CD14-positive monocyte (primary cell): ENCODE results near the gene MTMR12. TPM values are rescaled to one million over a fixed set of nuclear protein-coding genes. Genes with fewer than 3 reads are reported as not detected.

ENCODE experiments used
- DNase-seq, 3 donors: peaks; one replicate each; pipeline ENCODE4 v3.0.0-alpha.2; 2011 to 2022
- H2AFZ ChIP-seq: 2 replicates; pipeline ENCODE4 v1.6.0; 2012; ENCODE audit warnings: mild to moderate bottlenecking, low read depth, low read length, inconsistent platforms; ENCODE audit not compliant: insufficient read depth, poor library complexity, severe bottlenecking
- H3K27ac ChIP-seq, 2 donors: 1 replicate in 1 of 2; 2 replicates in 1 of 2; pipeline ENCODE4 v1.5.1; 2012 to 2013; ENCODE audit warnings: low read length in 2 of 2, control low read depth in 1 of 2, inconsistent platforms in 1 of 2, low read depth in 1 of 2, mild to moderate bottlenecking in 1 of 2
- H3K27me3 ChIP-seq, 2 donors: one replicate each; pipeline versions ENCODE4 v1.6.0 to v1.6.1; 2011 to 2013; ENCODE audit warnings: low read length in 2 of 2; ENCODE audit not compliant: control insufficient read depth in 2 of 2, insufficient read depth in 2 of 2
- H3K36me3 ChIP-seq, 2 donors: replicated peaks in 1 of 2; 1 replicate in 1 of 2; 2 replicates in 1 of 2; pipeline versions ENCODE4 v1.5.1 to v1.6.1; 2012 to 2013; ENCODE audit warnings: low read length in 2 of 2, control low read depth in 1 of 2, inconsistent platforms in 1 of 2, mild to moderate bottlenecking in 1 of 2; ENCODE audit not compliant: insufficient read depth in 2 of 2, control insufficient read depth in 1 of 2
- H3K4me1 ChIP-seq, 2 donors: 1 replicate in 1 of 2; 2 replicates in 1 of 2; pipeline versions ENCODE4 v1.5.1 to v1.6.1; 2012 to 2013; ENCODE audit warnings: low read length in 2 of 2, control low read depth in 1 of 2, inconsistent platforms in 1 of 2, mild to moderate bottlenecking in 1 of 2, moderate library complexity in 1 of 2; ENCODE audit not compliant: insufficient read depth in 2 of 2, control insufficient read depth in 1 of 2
- H3K4me2 ChIP-seq: replicated peaks from 2 replicates; pipeline ENCODE3; 2012; ENCODE audit warnings: low read length, moderate library complexity, mild to moderate bottlenecking; ENCODE audit not compliant: poor library complexity, severe bottlenecking; ENCODE audit errors: extremely low read depth
- H3K4me3 ChIP-seq, 3 experiments: fragments of 200-600 bp in 1 of 3; sonication (generic) in 1 of 3; replicated peaks in 1 of 3; 1 replicate in 2 of 3; 2 replicates in 1 of 3; pipeline ENCODE4 v1.5.1; 2011 to 2013; ENCODE audit warnings: low read length in 3 of 3, mild to moderate bottlenecking in 3 of 3, control low read depth in 2 of 3, low read depth in 2 of 3, inconsistent platforms in 1 of 3, moderate library complexity in 1 of 3
- H3K79me2 ChIP-seq: 2 replicates; pipeline ENCODE4 v1.6.0; 2012; ENCODE audit warnings: mild to moderate bottlenecking, control low read depth, inconsistent platforms, low read length, moderate library complexity; ENCODE audit not compliant: insufficient read depth
- H3K9ac ChIP-seq: 2 replicates; pipeline ENCODE4 v1.6.0; 2017; ENCODE audit warnings: low read length, mild to moderate bottlenecking; ENCODE audit not compliant: insufficient read depth, poor library complexity, severe bottlenecking
- H3K9me3 ChIP-seq, 2 donors: replicated peaks in 1 of 2; 1 replicate in 1 of 2; 2 replicates in 1 of 2; pipeline versions ENCODE4 v1.5.1 to v1.6.1; 2012 to 2013; ENCODE audit warnings: low read length in 2 of 2, control low read depth in 1 of 2; ENCODE audit not compliant: control insufficient read depth in 1 of 2, insufficient read depth in 1 of 2
- H4K20me1 ChIP-seq: 2 replicates; pipeline ENCODE4 v1.6.0; 2012; ENCODE audit warnings: mild to moderate bottlenecking, low read length, control low read depth, moderate library complexity; ENCODE audit not compliant: insufficient read depth
- H3K27ac Mint-ChIP-seq, 7 donors: one replicate each; pipeline ENCODE4 v1.8.0; 2020; ENCODE audit warnings: mild to moderate bottlenecking in 7 of 7, mixed read lengths in 7 of 7, moderate library complexity in 6 of 7, inconsistent platforms in 2 of 7
- H3K27me3 Mint-ChIP-seq, 3 donors: one replicate each; pipeline ENCODE4 v1.8.0; 2021 to 2022; ENCODE audit warnings: low read depth in 3 of 3, mild to moderate bottlenecking in 3 of 3, mixed read lengths in 3 of 3, moderate library complexity in 3 of 3, inconsistent platforms in 1 of 3
- H3K36me3 Mint-ChIP-seq, 2 donors: one replicate each; pipeline ENCODE4 v1.8.0; 2020; ENCODE audit warnings: mixed read lengths in 2 of 2, inconsistent platforms in 1 of 2, mild to moderate bottlenecking in 1 of 2
- H3K4me1 Mint-ChIP-seq: one replicate; pipeline ENCODE4 v1.8.0; 2020; ENCODE audit warnings: mild to moderate bottlenecking, mixed read lengths
- H3K4me3 Mint-ChIP-seq, 2 donors: one replicate each; pipeline ENCODE4 v1.8.0; 2020; ENCODE audit warnings: mild to moderate bottlenecking in 2 of 2, mixed read lengths in 2 of 2, moderate library complexity in 1 of 2
- H3K9me3 Mint-ChIP-seq, 7 donors: one replicate each; pipeline ENCODE4 v1.8.0; 2020 to 2022; ENCODE audit warnings: mixed read lengths in 7 of 7, mild to moderate bottlenecking in 6 of 7, moderate library complexity in 6 of 7, inconsistent platforms in 2 of 7
- WGBS: methylation state at CpG from one replicate; pipeline ENCODE4 v1.1.5; 2013; ENCODE audit warnings: missing lambda C conversion rate; ENCODE audit not compliant: insufficient coverage; 5-methylcytosine and 5-hydroxymethylcytosine counted together
- intact Hi-C, 2 donors: fragments of 100-400 bp; cut with micrococcal nuclease; formaldehyde crosslinking; loops; one replicate each; pipeline versions ENCODE4 v1.15.0 to v1.15.1; 2023
- polyA plus RNA-seq, 3 donors: library from polyadenylated mRNA; depleted of rRNA in 1 of 3; unstranded in 2 of 3; stranded (reverse) in 1 of 3; fragments of 300-500 nt in 2 of 3; fragments of >200 nt in 1 of 3; fragmentation: Illumina TruSeq in 2 of 3; gene quantifications; 1 replicate in 2 of 3; 2 replicates in 1 of 3; pipeline ENCODE4 v1.2.3, GENCODE V29; 2012 to 2021
- TF ChIP-seq, protein P1 (sequence below): fragments of 200-600 bp; IDR thresholded peaks from one replicate; pipeline ENCODE4 v1.8.0; 2022; ENCODE audit warnings: antibody characterized with exemption, mild to moderate bottlenecking

Gene MTMR12
- polyA plus RNA-seq, 3 donors: 10.3 to 19.0 (median 17.3) TPM

DNA sequence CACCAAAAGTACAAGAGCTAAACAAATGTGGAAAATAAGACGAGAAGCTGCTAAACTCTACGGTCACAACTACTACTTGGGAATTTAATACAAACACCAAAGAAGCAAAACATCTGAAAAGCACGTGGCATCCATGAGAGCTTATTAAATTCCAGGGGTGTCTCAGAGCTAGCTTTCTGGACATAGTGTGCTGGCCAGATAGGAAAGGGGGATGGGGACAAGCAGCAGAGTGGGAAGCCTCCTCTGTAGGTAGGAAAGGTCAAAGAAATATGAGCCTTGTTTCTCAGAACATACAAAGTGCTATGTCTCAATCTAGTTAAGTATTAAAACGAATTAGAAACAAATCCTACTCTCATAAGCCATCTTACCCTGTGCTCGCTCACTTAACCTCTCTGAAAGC is 87.3 kb downstream of the MTMR12 start:
- no peak for DNase-seq
- no peak overlapping the region for H2AFZ ChIP-seq
- no peaks in the 10 kb centered on the region for H3K9me3 Mint-ChIP-seq
- peaks cover 23 to 26% of the 10 kb centered on the region in 2 donors for H3K36me3 Mint-ChIP-seq
- no peak overlapping the region for H3K27ac ChIP-seq
- no peaks in the 10 kb centered on the region for H4K20me1 ChIP-seq
- H3K4me3 Mint-ChIP-seq: no peak overlapping the region
- H3K27me3 ChIP-seq: no peaks in the 10 kb centered on the region
- TF ChIP-seq, protein P1, sequence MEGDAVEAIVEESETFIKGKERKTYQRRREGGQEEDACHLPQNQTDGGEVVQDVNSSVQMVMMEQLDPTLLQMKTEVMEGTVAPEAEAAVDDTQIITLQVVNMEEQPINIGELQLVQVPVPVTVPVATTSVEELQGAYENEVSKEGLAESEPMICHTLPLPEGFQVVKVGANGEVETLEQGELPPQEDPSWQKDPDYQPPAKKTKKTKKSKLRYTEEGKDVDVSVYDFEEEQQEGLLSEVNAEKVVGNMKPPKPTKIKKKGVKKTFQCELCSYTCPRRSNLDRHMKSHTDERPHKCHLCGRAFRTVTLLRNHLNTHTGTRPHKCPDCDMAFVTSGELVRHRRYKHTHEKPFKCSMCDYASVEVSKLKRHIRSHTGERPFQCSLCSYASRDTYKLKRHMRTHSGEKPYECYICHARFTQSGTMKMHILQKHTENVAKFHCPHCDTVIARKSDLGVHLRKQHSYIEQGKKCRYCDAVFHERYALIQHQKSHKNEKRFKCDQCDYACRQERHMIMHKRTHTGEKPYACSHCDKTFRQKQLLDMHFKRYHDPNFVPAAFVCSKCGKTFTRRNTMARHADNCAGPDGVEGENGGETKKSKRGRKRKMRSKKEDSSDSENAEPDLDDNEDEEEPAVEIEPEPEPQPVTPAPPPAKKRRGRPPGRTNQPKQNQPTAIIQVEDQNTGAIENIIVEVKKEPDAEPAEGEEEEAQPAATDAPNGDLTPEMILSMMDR: no peak
- peaks cover 0 to 2% (median 0%) of the 10 kb centered on the region in 3 donors for H3K27me3 Mint-ChIP-seq
- H3K4me1 Mint-ChIP-seq: peaks cover 8% of the 10 kb centered on the region
- H3K36me3 ChIP-seq: peaks cover 4 to 13% of the 10 kb centered on the region in 2 donors
- H3K9me3 ChIP-seq: no peaks in the 10 kb centered on the region
- H3K9ac ChIP-seq: no peak overlapping the region
- no peak overlapping the region for H3K4me3 ChIP-seq
- intact Hi-C loops: no loop called here
- no peak overlapping the region for H3K4me2 ChIP-seq
- 100% methylated on average over 2 of the region's 5 CpGs for WGBS
- H3K27ac Mint-ChIP-seq: no peak overlapping the region
- H3K79me2 ChIP-seq: no peaks in the 10 kb centered on the region
- peaks cover 3 to 4% of the 10 kb centered on the region in 2 donors for H3K4me1 ChIP-seq

DNA sequence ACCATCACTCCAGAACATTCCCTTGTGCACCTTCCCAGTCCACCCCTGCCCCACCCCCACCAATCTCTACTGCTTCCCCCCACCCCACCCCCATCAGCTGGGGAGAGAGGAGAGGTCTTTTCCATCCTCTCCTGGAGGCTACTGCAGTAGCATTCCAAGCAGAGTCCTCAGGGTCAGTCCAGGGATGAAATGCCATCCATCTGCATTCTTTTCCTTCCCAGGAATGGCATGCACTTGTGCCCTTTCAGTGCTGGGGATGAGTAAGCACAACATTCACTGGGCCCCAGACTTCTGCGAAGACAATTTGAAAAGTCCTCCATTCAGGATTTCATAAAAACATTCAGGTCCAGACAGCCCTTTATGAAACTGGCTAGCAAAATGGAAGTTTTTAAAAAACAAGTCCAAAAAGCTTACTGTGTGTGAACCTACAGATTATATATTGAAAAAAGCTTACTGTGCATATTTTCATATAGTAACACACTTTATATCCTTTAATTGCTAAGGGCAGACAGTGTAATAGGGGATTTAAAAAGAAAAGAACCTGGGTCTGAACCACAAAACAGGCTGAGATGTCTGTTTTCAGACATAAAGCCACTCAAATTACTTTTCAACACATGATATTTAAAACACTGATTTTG is 88.6 kb downstream of the MTMR12 start:
- Histone ChIP-seq H3K79me2 (no peaks in the 10 kb centered on the region), H3K27me3 (no peaks in the 10 kb centered on the region), H2AFZ (no peak overlapping the region), H3K4me3 (no peak overlapping the region), H3K36me3 (peaks cover 3 to 6% of the 10 kb centered on the region in 2 donors), H3K9ac (no peak overlapping the region), H3K4me1 (no peaks in the 10 kb centered on the region), H3K27ac (no peak overlapping the region), H3K9me3 (no peaks in the 10 kb centered on the region), H3K4me2 (no peak overlapping the region), H4K20me1 (no peaks in the 10 kb centered on the region)
- Mint-ChIP-seq H3K27ac (no peak overlapping the region), H3K4me3 (no peak overlapping the region), H3K9me3 (no peaks in the 10 kb centered on the region), H3K36me3 (peaks cover 11 to 17% of the 10 kb centered on the region in 2 donors), H3K27me3 (peaks cover 0 to 2% (median 0%) of the 10 kb centered on the region in 3 donors), H3K4me1 (peaks cover 2% of the 10 kb centered on the region)
- TF ChIP-seq, protein P1: no peak
- intact Hi-C loops: no loop called here
- no peak for DNase-seq
- WGBS: 100% methylated on average over 1 of the region's 1 CpG
